ENCODE results near the gene IFNGR1.

DNA sequence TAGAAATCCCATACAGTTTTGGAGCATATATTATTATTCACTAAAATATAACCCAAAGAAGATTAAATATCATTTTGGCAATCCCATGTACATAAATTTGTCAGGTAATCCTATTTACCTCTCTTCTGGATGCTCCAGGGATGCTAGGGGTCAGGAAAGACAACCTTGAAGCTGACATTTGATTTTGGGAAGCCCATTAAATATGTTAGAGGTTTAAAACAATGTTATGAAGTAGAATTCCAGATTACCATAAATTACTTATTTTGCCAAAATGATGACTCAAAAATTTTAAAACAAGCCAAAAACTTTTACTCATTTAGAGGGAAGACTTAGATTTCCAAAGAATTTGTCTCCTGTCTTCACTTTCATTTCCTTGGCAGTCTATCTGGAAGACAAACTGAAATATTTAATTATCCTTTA, 36.5 kb downstream of the IFNGR1 start:
- TF ChIP-seq, protein P1, sequence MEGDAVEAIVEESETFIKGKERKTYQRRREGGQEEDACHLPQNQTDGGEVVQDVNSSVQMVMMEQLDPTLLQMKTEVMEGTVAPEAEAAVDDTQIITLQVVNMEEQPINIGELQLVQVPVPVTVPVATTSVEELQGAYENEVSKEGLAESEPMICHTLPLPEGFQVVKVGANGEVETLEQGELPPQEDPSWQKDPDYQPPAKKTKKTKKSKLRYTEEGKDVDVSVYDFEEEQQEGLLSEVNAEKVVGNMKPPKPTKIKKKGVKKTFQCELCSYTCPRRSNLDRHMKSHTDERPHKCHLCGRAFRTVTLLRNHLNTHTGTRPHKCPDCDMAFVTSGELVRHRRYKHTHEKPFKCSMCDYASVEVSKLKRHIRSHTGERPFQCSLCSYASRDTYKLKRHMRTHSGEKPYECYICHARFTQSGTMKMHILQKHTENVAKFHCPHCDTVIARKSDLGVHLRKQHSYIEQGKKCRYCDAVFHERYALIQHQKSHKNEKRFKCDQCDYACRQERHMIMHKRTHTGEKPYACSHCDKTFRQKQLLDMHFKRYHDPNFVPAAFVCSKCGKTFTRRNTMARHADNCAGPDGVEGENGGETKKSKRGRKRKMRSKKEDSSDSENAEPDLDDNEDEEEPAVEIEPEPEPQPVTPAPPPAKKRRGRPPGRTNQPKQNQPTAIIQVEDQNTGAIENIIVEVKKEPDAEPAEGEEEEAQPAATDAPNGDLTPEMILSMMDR (IDR thresholded peaks at IDR 0.05), result no peak
- TF ChIP-seq POLR2A (IDR thresholded peaks at IDR 0.05), result no peak
